ENCODE data around the gene MYH14. TPM values are rescaled to one million over a fixed set of nuclear protein-coding genes. Genes with fewer than 3 reads are reported as not detected.

MYH14 gene
- total and polyA plus RNA-seq, 2 experiments from 2014 or later = 40.9 to 64.4 TPM

DNA sequence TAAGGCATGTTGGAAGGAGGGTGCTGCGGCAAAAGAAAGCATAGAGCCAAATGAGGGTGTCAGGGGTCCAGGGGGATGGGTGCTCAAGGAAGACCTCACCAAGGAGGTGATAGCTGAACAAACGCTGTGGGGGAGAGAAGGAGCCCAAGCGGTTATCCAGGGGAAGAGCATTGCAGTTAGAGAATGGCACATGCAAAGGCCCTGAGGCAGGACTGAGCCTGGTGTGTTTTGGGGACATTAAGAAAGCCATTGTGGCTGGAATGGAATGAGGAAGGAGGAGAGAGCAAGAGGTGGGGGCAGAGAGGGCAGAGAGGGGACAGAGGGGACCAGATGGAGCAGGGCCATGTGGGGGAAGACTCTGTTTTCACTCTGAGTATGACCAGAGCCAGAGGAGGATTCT, 6.1 kb upstream of the MYH14 start:
- H4K20me1 ChIP-seq (ENCODE audit: insufficient read depth, poor library complexity, severe bottlenecking) = no peaks in the 10 kb centered on the region
- H3K27me3 ChIP-seq = peaks cover 15% of the 10 kb centered on the region
- no peak for TF ChIP-seq EZH2 (IDR thresholded peaks at IDR 0.05; ENCODE audit: borderline replicate concordance)
- TF ChIP-seq EZH2phosphoT487 (IDR thresholded peaks at IDR 0.05; ENCODE audit: low read depth, severe bottlenecking, unreplicated experiment) = no peak
- TF ChIP-seq, protein P1, sequence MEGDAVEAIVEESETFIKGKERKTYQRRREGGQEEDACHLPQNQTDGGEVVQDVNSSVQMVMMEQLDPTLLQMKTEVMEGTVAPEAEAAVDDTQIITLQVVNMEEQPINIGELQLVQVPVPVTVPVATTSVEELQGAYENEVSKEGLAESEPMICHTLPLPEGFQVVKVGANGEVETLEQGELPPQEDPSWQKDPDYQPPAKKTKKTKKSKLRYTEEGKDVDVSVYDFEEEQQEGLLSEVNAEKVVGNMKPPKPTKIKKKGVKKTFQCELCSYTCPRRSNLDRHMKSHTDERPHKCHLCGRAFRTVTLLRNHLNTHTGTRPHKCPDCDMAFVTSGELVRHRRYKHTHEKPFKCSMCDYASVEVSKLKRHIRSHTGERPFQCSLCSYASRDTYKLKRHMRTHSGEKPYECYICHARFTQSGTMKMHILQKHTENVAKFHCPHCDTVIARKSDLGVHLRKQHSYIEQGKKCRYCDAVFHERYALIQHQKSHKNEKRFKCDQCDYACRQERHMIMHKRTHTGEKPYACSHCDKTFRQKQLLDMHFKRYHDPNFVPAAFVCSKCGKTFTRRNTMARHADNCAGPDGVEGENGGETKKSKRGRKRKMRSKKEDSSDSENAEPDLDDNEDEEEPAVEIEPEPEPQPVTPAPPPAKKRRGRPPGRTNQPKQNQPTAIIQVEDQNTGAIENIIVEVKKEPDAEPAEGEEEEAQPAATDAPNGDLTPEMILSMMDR (IDR thresholded peaks at IDR 0.05; ENCODE audit: poor library complexity) = no peak
- WGBS (ENCODE audit: low lambda C conversion rate, missing lambda C conversion rate) = 65% methylated on average over 3 of the region's 3 CpGs
- no peaks in the 10 kb centered on the region for H3K9me2 ChIP-seq (replicated peaks; ENCODE audit: insufficient read depth)
- DNase-seq (ENCODE audit: low spot score) = no peak
- no peaks in the 10 kb centered on the region for H3K4me1 ChIP-seq (ENCODE audit: insufficient read depth)
- no peaks in the 10 kb centered on the region for H3K9me3 ChIP-seq (ENCODE audit: low read depth)
- no peak overlapping the region for H2AFZ ChIP-seq
- H3K4me3 ChIP-seq = no peak overlapping the region
- H3K27ac ChIP-seq = no peak overlapping the region
- no peak overlapping the region for H3K4me2 ChIP-seq
- H3K36me3 ChIP-seq (replicated peaks; ENCODE audit: insufficient read depth, low read depth) = no peaks in the 10 kb centered on the region
- H3K79me2 ChIP-seq = no peaks in the 10 kb centered on the region

DNA sequence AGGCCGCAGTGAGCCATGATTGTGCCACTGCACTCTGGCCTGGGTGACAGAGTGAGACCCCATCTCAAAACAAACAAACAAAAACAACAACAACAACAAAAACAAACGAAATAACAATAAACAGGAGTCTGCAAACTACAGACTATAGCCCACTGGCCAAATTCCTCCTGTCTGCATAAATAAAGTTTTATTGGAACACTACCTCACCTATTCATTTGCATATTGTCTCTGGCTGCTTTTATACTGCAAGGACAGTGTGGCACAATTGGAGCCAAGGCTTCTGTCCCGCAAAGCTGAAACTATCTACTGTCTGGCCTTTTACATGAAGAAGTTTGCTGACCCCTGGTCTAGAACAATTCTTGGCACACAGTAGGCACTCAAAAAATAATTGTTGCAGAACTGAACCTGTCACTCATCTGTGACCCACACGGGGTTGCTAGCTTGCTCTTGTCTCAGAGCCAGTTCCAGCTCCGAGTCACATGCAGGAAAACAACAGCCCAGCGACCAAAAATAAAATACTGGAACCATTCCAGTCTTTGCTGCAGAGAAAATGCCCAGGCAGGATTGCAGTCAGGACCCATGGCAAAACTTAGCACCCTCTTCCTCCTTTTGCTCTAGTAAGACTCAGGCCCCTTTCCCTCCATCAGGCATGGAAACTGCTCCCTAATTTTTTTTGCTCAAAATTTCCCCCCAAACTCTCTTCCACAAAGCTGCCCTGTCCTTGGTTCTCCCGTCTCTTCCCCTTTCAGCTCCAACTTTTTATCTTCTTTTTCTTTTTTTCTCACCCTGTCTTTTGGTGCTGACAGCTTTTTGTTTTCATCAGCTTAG, 4.8 kb upstream of the MYH14 start:
- H3K4me3 ChIP-seq = no peak overlapping the region
- WGBS (ENCODE audit: low lambda C conversion rate, missing lambda C conversion rate) = 72% methylated on average over 7 of the region's 7 CpGs
- H3K4me2 ChIP-seq = no peak overlapping the region
- no peak overlapping the region for H2AFZ ChIP-seq
- no peaks in the 10 kb centered on the region for H3K36me3 ChIP-seq (replicated peaks; ENCODE audit: insufficient read depth, low read depth)
- H3K9me2 ChIP-seq (replicated peaks; ENCODE audit: insufficient read depth) = no peaks in the 10 kb centered on the region
- no peaks in the 10 kb centered on the region for H4K20me1 ChIP-seq (ENCODE audit: insufficient read depth, poor library complexity, severe bottlenecking)
- H3K27ac ChIP-seq = no peak overlapping the region
- no peaks in the 10 kb centered on the region for H3K9me3 ChIP-seq (ENCODE audit: low read depth)
- H3K4me1 ChIP-seq (ENCODE audit: insufficient read depth) = no peaks in the 10 kb centered on the region
- no peaks in the 10 kb centered on the region for H3K79me2 ChIP-seq
- no peak for DNase-seq (ENCODE audit: low spot score)
- TF ChIP-seq EZH2phosphoT487 (IDR thresholded peaks at IDR 0.05; ENCODE audit: low read depth, severe bottlenecking, unreplicated experiment) = no peak
- TF ChIP-seq, protein P1 (IDR thresholded peaks at IDR 0.05; ENCODE audit: poor library complexity) = no peak
- no peak for TF ChIP-seq EZH2 (IDR thresholded peaks at IDR 0.05; ENCODE audit: borderline replicate concordance)
- peaks cover 10% of the 10 kb centered on the region for H3K27me3 ChIP-seq

GRCh38 chr19:50199259-50199555, 4.2 kb upstream of the MYH14 start:
- no peak for DNase-seq (ENCODE audit: low spot score)
- 51% methylated on average over 5 of the region's 5 CpGs for WGBS (ENCODE audit: low lambda C conversion rate, missing lambda C conversion rate)
- no peaks in the 10 kb centered on the region for H3K36me3 ChIP-seq (replicated peaks; ENCODE audit: insufficient read depth, low read depth)
- no peak for TF ChIP-seq EZH2phosphoT487 (IDR thresholded peaks at IDR 0.05; ENCODE audit: low read depth, severe bottlenecking, unreplicated experiment)
- TF ChIP-seq EZH2 (IDR thresholded peaks at IDR 0.05; ENCODE audit: borderline replicate concordance) = no peak
- TF ChIP-seq, protein P1 (IDR thresholded peaks at IDR 0.05; ENCODE audit: poor library complexity) = no peak
- no peak overlapping the region for H3K4me2 ChIP-seq
- H3K4me3 ChIP-seq = no peak overlapping the region
- H3K27me3 ChIP-seq = peaks cover 10% of the 10 kb centered on the region
- H3K9me2 ChIP-seq (replicated peaks; ENCODE audit: insufficient read depth) = no peaks in the 10 kb centered on the region
- H2AFZ ChIP-seq = no peak overlapping the region
- peaks cover 4% of the 10 kb centered on the region for H3K79me2 ChIP-seq
- H3K9me3 ChIP-seq (ENCODE audit: low read depth) = no peaks in the 10 kb centered on the region
- peaks cover 5% of the 10 kb centered on the region for H3K4me1 ChIP-seq (ENCODE audit: insufficient read depth)
- no peaks in the 10 kb centered on the region for H4K20me1 ChIP-seq (ENCODE audit: insufficient read depth, poor library complexity, severe bottlenecking)
- no peak overlapping the region for H3K27ac ChIP-seq
